C1 segment of cervical spinal cord (tissue), 14 donors: ENCODE results near the gene WBP11.
"Not testable (repeated sequence)": the region's sequence is repeated elsewhere in the genome, so short reads cannot be mapped to it uniquely, and the experiment has no call there.

Experiments used
- DNase-seq, 14 donors: peaks; one replicate each; lab custom pipeline; 2025; lab: John Stamatoyannopoulos, UW

The WBP11 gene

GRCh38 chr12:14772946-14773345 is 30.3 kb downstream of the WBP11 start:
- no peak for DNase-seq

GRCh38 chr12:14771651-14772137 is 31.6 kb downstream of the WBP11 start:
- no peak for DNase-seq

- peak; percentile 13 to 91 (median 81) for DNase-seq
Measured at GRCh38 chr12:14770496-14771461, 32.5 kb downstream of the WBP11 start.

GRCh38 chr12:14769969-14770495 is 33.2 kb downstream of the WBP11 start:
- DNase-seq, result peak in 12 of 14 donors; percentile 29 to 86 (median 60)

- DNase-seq, result peak in 3 of 14 donors; percentile 41 to 55 (median 48)
Measured at GRCh38 chr12:14769466-14769968, 33.8 kb downstream of the WBP11 start.

GRCh38 chr12:14768823-14769405 is 34.4 kb downstream of the WBP11 start:
- peak in 1 of 14 donors; percentile 11 for DNase-seq

GRCh38 chr12:14767617-14768016 is 35.7 kb downstream of the WBP11 start:
- DNase-seq, result peak in 1 of 14 donors; percentile 43

GRCh38 chr12:14766649-14767215 is 36.5 kb downstream of the WBP11 start:
- no peak for DNase-seq

- DNase-seq, result not testable (repeated sequence)
Measured at GRCh38 chr12:14766020-14766419, 37.3 kb downstream of the WBP11 start.

GRCh38 chr12:14765398-14765797 is 37.9 kb downstream of the WBP11 start:
- DNase-seq, result no peak

- not testable (repeated sequence) for DNase-seq
Measured at GRCh38 chr12:14759711-14760280, 43.5 kb downstream of the WBP11 start.

- no peak for DNase-seq
Measured at GRCh38 chr12:14756334-14757143, 46.7 kb downstream of the WBP11 start.

GRCh38 chr12:14751986-14752385 is 51.3 kb downstream of the WBP11 start:
- no peak for DNase-seq

GRCh38 chr12:14743061-14743460 is 60.2 kb downstream of the WBP11 start:
- no peak for DNase-seq

- no peak for DNase-seq
Measured at GRCh38 chr12:14741942-14742341, 61.3 kb downstream of the WBP11 start.

GRCh38 chr12:14741153-14741552 is 62.1 kb downstream of the WBP11 start:
- DNase-seq, result no peak

- not testable (repeated sequence) for DNase-seq
Measured at GRCh38 chr12:14736441-14736840, 66.8 kb downstream of the WBP11 start.
